NB4 (cell line): ENCODE results near the gene KRT27.

Experiments used
- DNase-seq: peaks from one replicate; pipeline ENCODE4 v3.0.0; 2010; ENCODE audit warnings: low read depth
- H3K4me3 ChIP-seq: one replicate; pipeline ENCODE4 v1.5.1; 2011; ENCODE audit warnings: mild to moderate bottlenecking, low read depth, low read length, moderate library complexity
- CTCF ChIP-seq: IDR thresholded peaks from one replicate; pipeline ENCODE4 v1.5.1; 2012; ENCODE audit warnings: low read depth, low read length
- MAX ChIP-seq: IDR thresholded peaks from 2 replicates; pipeline ENCODE4 v1.6.1; 2011; ENCODE audit warnings: low read depth, low read length
- MYC ChIP-seq: IDR thresholded peaks from 2 replicates; pipeline ENCODE4 v1.6.1; 2011; ENCODE audit warnings: low read depth, low read length
- POLR2A ChIP-seq: IDR thresholded peaks from 2 replicates; pipeline ENCODE4 v1.6.1; 2011; ENCODE audit warnings: mild to moderate bottlenecking; ENCODE audit not compliant: insufficient read length; ENCODE audit errors: extremely low read depth

Gene KRT27

GRCh38 chr17:40824015-40824832 is 41.9 kb upstream of the KRT27 start:
- no peak for TF ChIP-seq MAX
- no peak for TF ChIP-seq MYC
- TF ChIP-seq CTCF: no peak
- TF ChIP-seq POLR2A: no peak
- DNase-seq: no peak
- no peak overlapping the region for H3K4me3 ChIP-seq

GRCh38 chr17:40822132-40822812 is 39.9 kb upstream of the KRT27 start, which contains the start of gene KRT10:
Gene KRT10, minus strand, starts transcription at chr17:40822614. Its CDS starts 29 bp downstream, at chr17:40822585.
- H3K4me3 ChIP-seq: no peak within 1 kb of the TSS
- DNase-seq: no peak
- TF ChIP-seq MAX (no peak), MYC (no peak), CTCF (no peak), POLR2A (no peak)

GRCh38 chr17:40821536-40821935 is 39.2 kb upstream of the KRT27 start:
- no peak overlapping the region for H3K4me3 ChIP-seq
- DNase-seq: no peak
- TF ChIP-seq MAX (no peak), CTCF (no peak), POLR2A (no peak), MYC (no peak)

GRCh38 chr17:40820228-40820838 is 38.0 kb upstream of the KRT27 start:
- DNase-seq: no peak
- H3K4me3 ChIP-seq: no peak overlapping the region
- TF ChIP-seq MYC (no peak), MAX (no peak), POLR2A (no peak), CTCF (no peak)

- DNase-seq: peak; percentile 8
- no peak for TF ChIP-seq MAX
- TF ChIP-seq MYC: no peak
- TF ChIP-seq CTCF: no peak
- no peak for TF ChIP-seq POLR2A
- peak overlapping the region; percentile 94 for H3K4me3 ChIP-seq
Observed at GRCh38 chr17:40819528-40820125, 37.3 kb upstream of the KRT27 start.
